ENCODE measurements around the gene FAM118B.

DNA sequence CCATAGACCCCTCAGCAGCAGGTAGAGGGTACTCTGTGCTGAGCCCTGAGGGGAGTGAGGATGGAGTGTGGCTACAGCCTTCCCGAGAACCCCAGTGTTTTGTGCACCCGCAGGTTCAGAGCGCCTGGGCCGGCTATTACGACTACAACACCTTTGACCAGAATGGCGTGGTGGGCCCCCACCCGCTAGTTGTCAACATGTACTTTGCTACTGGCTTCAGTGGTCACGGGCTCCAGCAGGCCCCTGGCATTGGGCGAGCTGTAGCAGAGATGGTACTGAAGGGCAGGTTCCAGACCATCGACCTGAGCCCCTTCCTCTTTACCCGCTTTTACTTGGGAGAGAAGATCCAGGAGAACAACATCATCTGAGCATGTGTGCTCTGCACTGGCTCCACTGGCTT lies 65.7 kb downstream of the FAM118B start:
- TF ChIP-seq, protein P1, sequence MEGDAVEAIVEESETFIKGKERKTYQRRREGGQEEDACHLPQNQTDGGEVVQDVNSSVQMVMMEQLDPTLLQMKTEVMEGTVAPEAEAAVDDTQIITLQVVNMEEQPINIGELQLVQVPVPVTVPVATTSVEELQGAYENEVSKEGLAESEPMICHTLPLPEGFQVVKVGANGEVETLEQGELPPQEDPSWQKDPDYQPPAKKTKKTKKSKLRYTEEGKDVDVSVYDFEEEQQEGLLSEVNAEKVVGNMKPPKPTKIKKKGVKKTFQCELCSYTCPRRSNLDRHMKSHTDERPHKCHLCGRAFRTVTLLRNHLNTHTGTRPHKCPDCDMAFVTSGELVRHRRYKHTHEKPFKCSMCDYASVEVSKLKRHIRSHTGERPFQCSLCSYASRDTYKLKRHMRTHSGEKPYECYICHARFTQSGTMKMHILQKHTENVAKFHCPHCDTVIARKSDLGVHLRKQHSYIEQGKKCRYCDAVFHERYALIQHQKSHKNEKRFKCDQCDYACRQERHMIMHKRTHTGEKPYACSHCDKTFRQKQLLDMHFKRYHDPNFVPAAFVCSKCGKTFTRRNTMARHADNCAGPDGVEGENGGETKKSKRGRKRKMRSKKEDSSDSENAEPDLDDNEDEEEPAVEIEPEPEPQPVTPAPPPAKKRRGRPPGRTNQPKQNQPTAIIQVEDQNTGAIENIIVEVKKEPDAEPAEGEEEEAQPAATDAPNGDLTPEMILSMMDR (IDR thresholded peaks at IDR 0.05) = no peak
- TF ChIP-seq POLR2AphosphoS5 (IDR thresholded peaks at IDR 0.05; ENCODE audit: low read depth, low read length) (no peak), TCF7L2 (IDR thresholded peaks at IDR 0.05; ENCODE audit: low read depth, low read length) (no peak), SIN3A (IDR thresholded peaks at IDR 0.05; ENCODE audit: borderline replicate concordance, insufficient read depth, low read depth, low read length) (no peak)

Data from Panc1 (cell line).